ENCODE data around the gene C16orf86.
A peak's percentile ranks its signal among the peaks of the same experiment; 100 is the strongest.

C16orf86 gene

GRCh38 chr16:67666559-67667452 lies at the start of gene C16orf86, which contains the start of gene ENKD1:
Gene C16orf86 (plus strand): TSS chr16:67666814. CDS start chr16:67666971, 157 bp downstream.
Gene ENKD1 (minus strand): TSS chr16:67666750. CDS start chr16:67666442, 308 bp downstream.
- peak; percentile 76 for DNase-seq
- in situ Hi-C loops (cut with MboI; ENCODE audit: low pct_unique_long_range_greater_than_20kb, low sequenced_read_pairs): no loop called here

GRCh38 chr16:67628216-67628615 lies 38.4 kb upstream of the C16orf86 start:
- in situ Hi-C loops (cut with MboI; ENCODE audit: low pct_unique_long_range_greater_than_20kb, low sequenced_read_pairs): no loop called here
- no peak for DNase-seq

- in situ Hi-C loops (cut with MboI; ENCODE audit: low pct_unique_long_range_greater_than_20kb, low sequenced_read_pairs): no loop called here
- DNase-seq: no peak
These were observed 34.0 kb upstream of the C16orf86 start for GRCh38 chr16:67632415-67633172.

GRCh38 chr16:67636713-67637112 lies 29.9 kb upstream of the C16orf86 start:
- no peak for DNase-seq
- in situ Hi-C loops (cut with MboI; ENCODE audit: low pct_unique_long_range_greater_than_20kb, low sequenced_read_pairs): no loop called here

GRCh38 chr16:67637625-67638024 lies 29.0 kb upstream of the C16orf86 start:
- DNase-seq: no peak
- in situ Hi-C loops (cut with MboI; ENCODE audit: low pct_unique_long_range_greater_than_20kb, low sequenced_read_pairs): no loop called here

- in situ Hi-C loops (cut with MboI; ENCODE audit: low pct_unique_long_range_greater_than_20kb, low sequenced_read_pairs): no loop called here
- no peak for DNase-seq
These were observed 24.6 kb upstream of the C16orf86 start for GRCh38 chr16:67641779-67642708.

- in situ Hi-C loops (cut with MboI; ENCODE audit: low pct_unique_long_range_greater_than_20kb, low sequenced_read_pairs): no loop called here
- DNase-seq: no peak
These were observed 22.6 kb upstream of the C16orf86 start for GRCh38 chr16:67644038-67644437.

- in situ Hi-C loops (cut with MboI; ENCODE audit: low pct_unique_long_range_greater_than_20kb, low sequenced_read_pairs): no loop called here
- DNase-seq: no peak
These were observed 21.1 kb upstream of the C16orf86 start for GRCh38 chr16:67645397-67646121.

- in situ Hi-C loops (cut with MboI; ENCODE audit: low pct_unique_long_range_greater_than_20kb, low sequenced_read_pairs): no loop called here
- no peak for DNase-seq
These were observed 19.4 kb upstream of the C16orf86 start for GRCh38 chr16:67647111-67647651.

- no peak for DNase-seq
- in situ Hi-C loops (cut with MboI; ENCODE audit: low pct_unique_long_range_greater_than_20kb, low sequenced_read_pairs): no loop called here
These were observed 18.9 kb upstream of the C16orf86 start for GRCh38 chr16:67647681-67648080.

- DNase-seq: no peak
- in situ Hi-C loops (cut with MboI; ENCODE audit: low pct_unique_long_range_greater_than_20kb, low sequenced_read_pairs): no loop called here
These were observed 18.4 kb upstream of the C16orf86 start for GRCh38 chr16:67648088-67648763.

- in situ Hi-C loops (cut with MboI; ENCODE audit: low pct_unique_long_range_greater_than_20kb, low sequenced_read_pairs): no loop called here
- no peak for DNase-seq
These were observed 17.7 kb upstream of the C16orf86 start for GRCh38 chr16:67648764-67649407.

GRCh38 chr16:67649494-67649931 lies 17.1 kb upstream of the C16orf86 start:
- no peak for DNase-seq
- in situ Hi-C loops (cut with MboI; ENCODE audit: low pct_unique_long_range_greater_than_20kb, low sequenced_read_pairs): no loop called here

- in situ Hi-C loops (cut with MboI; ENCODE audit: low pct_unique_long_range_greater_than_20kb, low sequenced_read_pairs): loop anchor here (10.0 kb wide), 1 partner anchor 105 kb away; no protein-coding TSS in a partner anchor
These were observed 16.6 kb upstream of the C16orf86 start for GRCh38 chr16:67650023-67650422.

GRCh38 chr16:67651039-67651438 lies 15.6 kb upstream of the C16orf86 start:
- in situ Hi-C loops (cut with MboI; ENCODE audit: low pct_unique_long_range_greater_than_20kb, low sequenced_read_pairs): loop anchor here (10.0 kb wide), 1 partner anchor 106 kb away; no protein-coding TSS in a partner anchor
- no peak for DNase-seq

More at GRCh38 chr16:67650023-67650422, 16.6 kb upstream of the C16orf86 start:
- DNase-seq: no peak

GRCh38 chr16:67651847-67652246 lies 14.8 kb upstream of the C16orf86 start:
- no peak for DNase-seq
- in situ Hi-C loops (cut with MboI; ENCODE audit: low pct_unique_long_range_greater_than_20kb, low sequenced_read_pairs): loop anchor here (10.0 kb wide), 1 partner anchor 107 kb away; no protein-coding TSS in a partner anchor
